Measurements from ENCODE around the gene PAK1IP1.
"Not testable (repeated sequence)": the region's sequence is repeated elsewhere in the genome, so short reads cannot be mapped to it uniquely, and the experiment has no call there.

Gene PAK1IP1

GRCh38 chr6:10743515-10743914 lies 48.7 kb downstream of the PAK1IP1 start:
- no peak for DNase-seq (ENCODE audit: low read depth in 2 of 2)

GRCh38 chr6:10745116-10745515 lies 50.3 kb downstream of the PAK1IP1 start:
- no peak for DNase-seq (ENCODE audit: low read depth in 2 of 2)

GRCh38 chr6:10746915-10747250 lies 52.1 kb downstream of the PAK1IP1 start:
- no peak for DNase-seq (ENCODE audit: low read depth in 2 of 2)

GRCh38 chr6:10747251-10747972 lies 52.6 kb downstream of the PAK1IP1 start, which contains the start of gene TMEM14B:
TSS of gene TMEM14B (plus strand) at chr6:10747805. CDS start at chr6:10749246, 1,441 bp downstream.
- peak; percentile 99 to 100 for DNase-seq (ENCODE audit: low read depth in 2 of 2)

DNA sequence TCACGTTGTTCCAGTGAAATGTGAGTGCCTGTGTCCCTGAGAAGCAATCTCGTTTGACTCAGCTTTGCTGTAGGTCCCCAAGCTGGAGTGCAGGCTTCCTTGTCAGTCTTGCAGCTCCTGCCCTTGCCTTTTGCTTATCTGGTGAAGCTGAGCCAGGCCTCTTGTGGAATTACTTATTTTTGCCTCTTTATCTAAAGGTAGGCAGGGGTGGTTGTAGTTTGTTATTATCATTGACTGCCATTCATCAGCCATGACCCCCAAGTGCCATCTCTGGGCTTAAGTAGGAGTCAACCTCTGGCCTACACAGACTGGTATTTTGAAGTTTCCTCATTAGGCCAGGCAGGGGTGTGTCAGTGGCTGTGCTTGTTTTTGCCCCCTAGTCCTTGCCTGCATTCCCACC lies 55.0 kb downstream of the PAK1IP1 start:
- no peak for DNase-seq (ENCODE audit: low read depth in 2 of 2)

DNA sequence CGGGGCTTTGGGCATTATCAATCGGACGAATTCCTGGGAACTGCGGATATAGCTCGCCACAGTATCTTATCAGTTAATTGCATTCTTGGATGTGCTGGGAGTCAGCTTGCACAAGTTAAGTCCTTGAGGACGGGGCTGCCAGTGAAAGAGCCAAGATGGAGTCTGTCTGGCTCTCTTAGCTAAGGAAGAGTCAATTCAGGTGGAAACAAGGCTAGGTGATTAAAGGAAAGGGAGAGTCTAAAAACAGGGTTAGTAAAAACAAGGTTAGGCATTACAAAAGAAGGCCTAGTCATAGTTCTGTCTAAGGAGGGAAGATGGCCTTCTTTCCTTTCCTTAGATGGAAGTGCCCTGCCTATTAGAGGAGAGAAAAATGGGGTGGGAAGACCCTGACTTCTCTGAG lies 55.8 kb downstream of the PAK1IP1 start:
- DNase-seq (ENCODE audit: low read depth in 2 of 2), result not testable (repeated sequence)

GRCh38 chr6:10751757-10752156 lies 57.0 kb downstream of the PAK1IP1 start:
- not testable (repeated sequence) for DNase-seq (ENCODE audit: low read depth in 2 of 2)

DNA sequence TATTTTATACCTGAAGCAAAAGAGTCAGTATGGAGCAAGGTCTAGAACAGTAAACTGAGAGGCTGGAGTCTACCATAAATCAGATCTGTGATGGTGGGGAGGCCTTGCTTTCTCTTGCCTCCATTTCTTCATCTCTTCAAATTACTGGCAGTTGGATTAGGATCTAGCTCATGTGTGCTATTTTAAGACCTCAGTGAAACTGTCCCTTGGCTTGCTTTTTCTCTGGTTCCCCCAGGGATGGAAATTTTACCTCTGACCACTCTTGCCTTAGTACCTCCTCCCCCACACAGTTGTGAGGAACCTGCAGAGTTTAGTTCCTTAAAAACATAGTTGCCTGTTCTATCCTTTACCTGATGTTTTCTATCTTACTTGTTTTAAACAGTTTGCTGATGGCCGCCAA lies 61.3 kb downstream of the PAK1IP1 start:
- DNase-seq (ENCODE audit: low read depth in 2 of 2), result no peak
